Transverse colon (tissue), 4 donors: ENCODE results near the gene HDAC4. TPM values are rescaled to one million over a fixed set of nuclear protein-coding genes. Genes with fewer than 3 reads are reported as not detected.

ENCODE experiments used
- DNase-seq: peaks from one replicate; pipeline ENCODE4 v3.0.0-alpha.2; 2019
- H3K27ac ChIP-seq, 4 donors: fragments of 200-600 bp; sonication (generic); 2 replicates each; pipeline ENCODE4 v1.5.1; 2016 to 2018; ENCODE audit warnings: inconsistent platforms in 4 of 4
- H3K27me3 ChIP-seq: fragments of 200-600 bp; sonication (generic); 2 replicates; pipeline ENCODE4 v1.5.1; 2017; ENCODE audit warnings: inconsistent platforms
- H3K36me3 ChIP-seq, 4 donors: fragments of 200-600 bp; sonication (generic); 2 replicates each; pipeline ENCODE4 v1.5.1; 2017 to 2019; ENCODE audit warnings: inconsistent platforms in 4 of 4
- H3K4me1 ChIP-seq, 4 donors: fragments of 200-600 bp; sonication (generic); 2 replicates each; pipeline ENCODE4 v1.5.1; 2017 to 2020; ENCODE audit warnings: inconsistent platforms in 4 of 4
- H3K4me3 ChIP-seq, 4 donors: fragments of 200-600 bp; sonication (generic); 1 replicate in 1 of 4; 2 replicates in 3 of 4; pipeline versions ENCODE4 v1.5.1 to v1.6.1; 2017 to 2019; ENCODE audit warnings: inconsistent platforms in 4 of 4
- H3K9me3 ChIP-seq, 2 donors: fragments of 200-600 bp; sonication (generic); 2 replicates each; pipeline ENCODE4 v1.5.1; 2017 to 2019; ENCODE audit warnings: inconsistent platforms in 2 of 2
- EP300 ChIP-seq: sonication (generic); formaldehyde crosslinking; IDR thresholded peaks from one replicate; pipeline ENCODE4 v1.6.1; 2017; ENCODE audit warnings: antibody characterized with exemption, low read depth
- POLR2A ChIP-seq: fragments of 450-650 bp; IDR thresholded peaks from one replicate; pipeline ENCODE4 v1.6.1; 2016; ENCODE audit warnings: antibody characterized with exemption, mild to moderate bottlenecking, moderate library complexity
- POLR2AphosphoS5 ChIP-seq, 3 donors: sonication (generic); formaldehyde crosslinking; IDR thresholded peaks; one replicate each; pipeline ENCODE4 v1.6.1; 2016; ENCODE audit warnings: antibody characterized with exemption in 3 of 3
- WGBS, 2 donors: methylation state at CpG; one replicate each; pipeline ENCODE4 v1.1.5; 2018; ENCODE audit warnings: low coverage in 1 of 2; 5-methylcytosine and 5-hydroxymethylcytosine counted together
- in situ Hi-C, 4 donors: fragments of 200-750 bp; cut with MboI; loops; one replicate each; pipeline versions ENCODE4 v1.15.0 to v1.15.1; 2017; ENCODE audit warnings: low sequenced_read_pairs in 3 of 4, low pct_ligation_motif_present in 1 of 4, low pct_unique_long_range_greater_than_20kb in 1 of 4
- intact Hi-C: fragments of 100-400 bp; cut with DNase I; formaldehyde crosslinking; loops from one replicate; pipeline ENCODE4 v1.15.1; 2023; ENCODE audit warnings: low total_unique reads
- total RNA-seq, 4 donors: library from RNA; depleted of rRNA; stranded (reverse); fragments of >200 nt; gene quantifications; one replicate each; pipeline ENCODE4 v1.1.0, GENCODE V29; 2016
- TF ChIP-seq, protein P1 (sequence below), 5 experiments: fragments of 200-600 bp in 3 of 5; fragments of 450-650 bp in 2 of 5; sonication (generic) in 3 of 5; IDR thresholded peaks; 1 replicate in 2 of 5; 2 replicates in 3 of 5; pipeline ENCODE4 v1.5.1; 2016 to 2017; ENCODE audit warnings: antibody characterized with exemption in 5 of 5, inconsistent platforms in 3 of 5, mild to moderate bottlenecking in 2 of 5, moderate library complexity in 1 of 5

HDAC4 gene
- total RNA-seq, 4 donors from 2014 or later, result 33.9 to 192 (median 112) TPM

DNA sequence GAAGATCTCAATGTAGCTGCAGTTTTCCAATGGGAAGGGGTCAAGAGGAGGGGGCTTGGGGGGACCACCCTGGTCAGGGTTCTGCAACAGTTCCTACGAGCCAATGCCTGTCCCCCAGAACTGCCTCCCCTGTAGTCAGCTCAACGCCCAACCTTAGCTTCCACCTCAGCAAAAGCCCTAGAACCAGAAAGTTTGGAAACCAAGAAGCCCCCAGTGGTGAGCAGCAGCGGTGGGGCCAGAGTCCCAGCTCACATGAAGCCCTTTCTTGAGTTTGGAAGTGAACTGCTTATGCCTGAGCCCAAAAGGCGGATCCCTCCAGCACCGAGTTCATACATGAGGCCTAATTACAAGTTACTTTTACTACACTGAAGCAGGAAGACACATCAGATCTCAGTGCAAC is 162.4 kb downstream of the HDAC4 start:
- no peak for DNase-seq
- 96 to 100% methylated on average over 1 to 5 of the region's 5 CpGs for WGBS, 2 donors
- peaks cover 6 to 31% (median 21%) of the 10 kb centered on the region in 4 donors for H3K4me1 ChIP-seq
- TF ChIP-seq POLR2A, result no peak
- no peak for TF ChIP-seq EP300
- TF ChIP-seq POLR2AphosphoS5 (IDR thresholded peaks at IDR 0.05), result no peak
- TF ChIP-seq, protein P1, sequence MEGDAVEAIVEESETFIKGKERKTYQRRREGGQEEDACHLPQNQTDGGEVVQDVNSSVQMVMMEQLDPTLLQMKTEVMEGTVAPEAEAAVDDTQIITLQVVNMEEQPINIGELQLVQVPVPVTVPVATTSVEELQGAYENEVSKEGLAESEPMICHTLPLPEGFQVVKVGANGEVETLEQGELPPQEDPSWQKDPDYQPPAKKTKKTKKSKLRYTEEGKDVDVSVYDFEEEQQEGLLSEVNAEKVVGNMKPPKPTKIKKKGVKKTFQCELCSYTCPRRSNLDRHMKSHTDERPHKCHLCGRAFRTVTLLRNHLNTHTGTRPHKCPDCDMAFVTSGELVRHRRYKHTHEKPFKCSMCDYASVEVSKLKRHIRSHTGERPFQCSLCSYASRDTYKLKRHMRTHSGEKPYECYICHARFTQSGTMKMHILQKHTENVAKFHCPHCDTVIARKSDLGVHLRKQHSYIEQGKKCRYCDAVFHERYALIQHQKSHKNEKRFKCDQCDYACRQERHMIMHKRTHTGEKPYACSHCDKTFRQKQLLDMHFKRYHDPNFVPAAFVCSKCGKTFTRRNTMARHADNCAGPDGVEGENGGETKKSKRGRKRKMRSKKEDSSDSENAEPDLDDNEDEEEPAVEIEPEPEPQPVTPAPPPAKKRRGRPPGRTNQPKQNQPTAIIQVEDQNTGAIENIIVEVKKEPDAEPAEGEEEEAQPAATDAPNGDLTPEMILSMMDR (IDR thresholded peaks at IDR 0.05), result no peak
- H3K9me3 ChIP-seq, result no peaks in the 10 kb centered on the region
- no peak overlapping the region for H3K4me3 ChIP-seq
- no peaks in the 10 kb centered on the region for H3K36me3 ChIP-seq
- intact Hi-C loops, result no loop called here
- no peak overlapping the region for H3K27ac ChIP-seq
- H3K27me3 ChIP-seq, result no peaks in the 10 kb centered on the region
- in situ Hi-C loops, result no loop called here

DNA sequence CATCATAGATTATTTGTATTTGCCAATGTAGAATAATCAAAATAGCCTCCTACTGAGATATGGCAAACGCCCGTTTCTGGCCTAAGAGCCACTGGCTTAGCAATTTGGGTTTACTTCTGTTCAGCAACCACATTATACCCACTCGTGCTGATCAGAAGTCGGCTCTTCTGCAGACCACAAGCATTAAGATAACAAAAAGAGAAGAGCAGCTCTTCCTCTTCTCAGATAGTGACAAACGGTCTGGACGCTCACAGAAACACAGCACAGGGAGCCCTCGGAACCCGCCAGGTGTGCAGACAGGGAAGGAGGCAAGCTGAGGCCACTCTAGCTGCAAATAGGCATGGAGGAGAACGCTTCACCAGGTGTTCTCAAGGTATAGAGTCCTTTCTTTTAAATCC is 164.0 kb downstream of the HDAC4 start:
- 67 to 89% methylated on average over 9 of the region's 9 CpGs for WGBS, 2 donors
- H3K36me3 ChIP-seq, result no peaks in the 10 kb centered on the region
- H3K4me3 ChIP-seq, result no peak overlapping the region
- H3K4me1 ChIP-seq, result peaks cover 6 to 30% (median 21%) of the 10 kb centered on the region in 4 donors
- TF ChIP-seq EP300 (no peak), POLR2A (no peak), POLR2AphosphoS5 (IDR thresholded peaks at IDR 0.05) (no peak)
- TF ChIP-seq, protein P1 (IDR thresholded peaks at IDR 0.05), result no peak
- in situ Hi-C loops, result no loop called here
- intact Hi-C loops, result no loop called here
- H3K27me3 ChIP-seq, result no peaks in the 10 kb centered on the region
- no peak overlapping the region for H3K27ac ChIP-seq
- no peak for DNase-seq
- H3K9me3 ChIP-seq, result no peaks in the 10 kb centered on the region

DNA sequence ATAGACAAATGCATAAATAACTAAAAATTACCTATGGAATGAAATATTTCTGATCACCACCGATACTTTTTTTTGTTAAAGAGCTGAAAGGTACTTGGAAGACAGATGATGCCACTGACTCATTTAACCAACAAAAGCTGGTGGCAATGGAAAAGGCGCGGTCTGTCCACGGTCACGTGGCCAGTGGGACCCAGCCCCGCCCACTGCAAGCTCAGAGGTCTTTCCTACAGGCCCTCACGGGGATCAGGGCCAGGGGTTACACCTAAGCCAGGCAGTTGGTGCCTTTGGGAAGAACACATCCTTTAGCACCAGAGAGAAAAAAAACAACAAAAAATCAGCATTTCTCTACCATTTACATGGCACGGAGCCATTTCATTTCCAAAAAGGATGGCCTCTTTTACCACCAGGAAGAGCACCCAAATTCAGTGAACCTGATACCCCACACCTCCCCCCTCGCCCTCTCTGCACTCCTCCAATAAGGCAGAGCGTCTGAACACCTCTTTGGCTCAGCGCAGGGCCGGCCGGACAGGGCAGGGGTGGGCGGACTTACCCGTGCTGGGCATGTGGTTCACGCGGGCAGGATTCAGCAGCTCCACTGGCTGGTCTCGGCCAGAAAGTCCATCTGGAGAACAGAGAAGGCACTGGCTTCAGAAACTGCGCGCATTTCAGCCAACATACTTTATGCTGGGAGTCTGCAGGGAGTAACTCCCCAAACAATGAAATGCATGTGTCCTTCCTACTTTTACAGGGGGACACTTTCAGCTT is 164.6 kb downstream of the HDAC4 start:
- 92% methylated on average over 20 of the region's 20 CpGs; no CpG with 5 or more reads in 1 of the 2 donors for WGBS, 2 donors
- no peaks in the 10 kb centered on the region for H3K27me3 ChIP-seq
- intact Hi-C loops, result no loop called here
- H3K27ac ChIP-seq, result no peak overlapping the region
- DNase-seq, result no peak
- no peaks in the 10 kb centered on the region for H3K36me3 ChIP-seq
- no peak for TF ChIP-seq EP300
- TF ChIP-seq POLR2AphosphoS5 (IDR thresholded peaks at IDR 0.05), result no peak
- TF ChIP-seq POLR2A, result no peak
- TF ChIP-seq, protein P1 (IDR thresholded peaks at IDR 0.05), result no peak
- H3K4me3 ChIP-seq, result no peak overlapping the region
- in situ Hi-C loops, result no loop called here
- no peaks in the 10 kb centered on the region for H3K9me3 ChIP-seq
- peaks cover 4 to 29% (median 21%) of the 10 kb centered on the region in 4 donors for H3K4me1 ChIP-seq

DNA sequence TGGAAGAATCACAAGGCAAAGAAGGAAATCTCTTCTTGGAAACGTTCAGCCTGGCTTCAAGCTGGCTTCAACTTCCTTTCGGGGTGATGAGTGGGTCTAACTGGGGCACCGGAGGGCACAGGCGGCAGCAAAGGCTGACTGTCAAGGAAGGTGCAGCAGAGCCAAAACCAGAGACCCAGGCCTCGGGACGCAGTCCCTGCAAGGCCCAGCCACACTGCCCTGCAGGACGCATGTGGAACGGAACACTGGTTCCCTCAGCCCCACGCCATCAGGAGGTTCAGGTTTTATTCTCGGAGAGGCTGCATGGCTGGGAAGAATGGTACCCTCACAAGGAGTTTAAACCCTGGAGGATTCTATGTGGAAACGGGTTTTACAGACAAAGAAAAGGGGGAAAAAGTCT is 165.5 kb downstream of the HDAC4 start:
- 97% methylated on average over 11 of the region's 11 CpGs; no CpG with 5 or more reads in 1 of the 2 donors for WGBS, 2 donors
- no peak for DNase-seq
- Histone ChIP-seq H3K27ac (peak overlapping the region in 1 of 4 donors; percentile 26), H3K9me3 (no peaks in the 10 kb centered on the region), H3K4me3 (no peak overlapping the region), H3K27me3 (no peaks in the 10 kb centered on the region), H3K4me1 (peaks cover 0 to 27% (median 16%) of the 10 kb centered on the region in 4 donors), H3K36me3 (no peaks in the 10 kb centered on the region)
- TF ChIP-seq POLR2AphosphoS5 (IDR thresholded peaks at IDR 0.05) (no peak), EP300 (no peak), POLR2A (no peak)
- TF ChIP-seq, protein P1 (IDR thresholded peaks at IDR 0.05), result no peak
- in situ Hi-C loops (no loop called here), intact Hi-C loops (no loop called here)
